Left ventricle myocardium superior (tissue), 1 donor: Measurements from ENCODE around the gene STUM. TPM values are rescaled to one million over a fixed set of nuclear protein-coding genes. Genes with fewer than 3 reads are reported as not detected.

Experiments used
- ATAC-seq: fragments of 200-7000 bp; cut with Tn5 transposase; one replicate; pipeline ENCODE4 v1.9.1; 2020; ENCODE audit warnings: mild to moderate bottlenecking, moderate library complexity
- DNase-seq: peaks from one replicate; pipeline ENCODE4 v3.0.0-alpha.2; 2020
- intact Hi-C: fragments of 100-400 bp; cut with micrococcal nuclease; formaldehyde crosslinking; loops from one replicate; pipeline ENCODE4 v1.11.0; 2022
- total RNA-seq: library from RNA; stranded (reverse); fragmentation: NEBNext Ultra II Directional; extraction: Animal tissue kit (Norgen Biotek cat#: 25700); gene quantifications from one replicate; pipeline ENCODE4 v1.2.1, GENCODE V29; 2021
- donor health status: DM: no; HTN: yes; CAD: no; lungs with severe emphysema.

STUM gene
- total RNA-seq, 1 donor from 2014 or later, result 1.3 TPM

DNA sequence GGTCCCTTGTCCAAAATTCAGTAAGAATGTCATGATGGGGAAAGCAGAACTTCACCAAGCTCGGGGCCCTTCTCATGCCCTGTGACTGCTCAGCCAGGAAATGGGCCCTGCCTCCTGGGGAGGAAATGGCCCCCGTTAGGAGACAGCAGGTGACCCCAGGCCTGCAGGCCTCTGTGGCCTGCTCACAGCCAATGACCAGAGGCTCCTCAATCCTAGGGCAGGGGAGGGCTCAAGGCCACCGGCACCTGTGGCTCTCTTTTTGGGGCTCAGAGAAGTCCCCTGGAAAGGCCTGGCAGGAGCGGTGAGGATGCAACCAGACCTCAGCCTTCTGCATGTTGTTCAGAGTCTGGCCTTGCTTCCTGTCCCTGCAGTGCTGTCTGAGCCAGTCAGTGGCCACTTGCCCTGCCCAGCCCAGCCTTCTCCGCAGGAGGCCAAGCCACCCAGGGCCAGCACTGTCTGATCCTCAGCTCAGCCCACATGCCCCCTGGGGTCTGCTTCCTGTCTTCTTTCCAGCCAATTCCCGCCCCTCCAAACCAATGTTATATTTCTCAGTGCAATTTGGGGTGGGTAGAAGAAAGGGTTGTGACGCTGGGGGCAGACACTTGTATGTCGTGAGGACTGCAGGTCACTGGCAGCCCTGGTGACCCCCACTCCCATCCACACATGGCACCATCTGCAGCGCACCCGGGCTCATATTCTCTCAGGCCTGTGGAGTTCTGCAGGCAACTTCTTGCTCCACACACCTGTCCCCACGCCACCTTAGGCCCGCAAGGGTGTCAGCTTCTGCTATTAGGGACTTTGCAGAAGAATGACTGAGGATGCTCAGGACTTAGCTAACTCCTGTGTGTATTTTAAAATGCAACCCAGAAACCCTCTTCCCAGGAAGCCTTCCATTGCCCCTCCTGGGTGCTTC lies 106.9 kb downstream of the STUM start:
- intact Hi-C loops, result no loop called here
- DNase-seq (no peak), ATAC-seq (no peak)

- no peak for DNase-seq
- intact Hi-C loops, result no loop called here
- no peak for ATAC-seq
Observed at GRCh38 chr1:226656201-226656600, 107.6 kb downstream of the STUM start.

DNA sequence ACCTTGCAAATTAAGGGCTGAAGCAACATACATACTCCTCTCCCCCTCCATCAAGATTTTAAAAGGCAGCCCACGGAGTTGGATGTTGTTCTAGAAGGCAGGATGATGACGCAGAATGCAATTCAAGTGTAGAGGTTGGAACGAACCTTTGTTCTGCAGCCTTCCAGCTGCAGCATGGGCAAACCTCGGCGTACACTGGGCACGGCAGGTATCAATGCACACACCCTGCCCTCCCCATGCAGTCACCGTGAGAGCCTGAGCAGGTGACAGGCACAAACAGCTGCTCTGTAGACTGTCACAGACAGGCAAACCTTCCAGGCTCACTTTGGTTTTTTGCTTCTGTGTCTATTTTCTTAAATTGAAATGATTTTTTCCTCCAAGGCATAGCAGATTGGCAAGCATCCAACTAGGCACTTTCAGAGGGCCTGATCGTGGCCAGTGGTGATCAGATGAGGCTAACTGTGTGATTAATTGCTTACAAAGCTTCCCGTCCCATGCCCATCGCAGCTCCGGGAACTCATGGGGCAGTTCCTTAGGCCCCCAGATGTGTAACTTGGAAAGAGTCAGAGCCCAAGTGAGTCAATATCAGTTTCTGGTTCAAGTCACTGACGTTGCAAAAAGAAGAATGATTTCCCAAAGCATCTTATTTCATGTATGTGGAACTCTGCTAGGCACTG lies 108.2 kb downstream of the STUM start:
- ATAC-seq (no peak), DNase-seq (no peak)
- intact Hi-C loops, result no loop called here

- intact Hi-C loops, result no loop called here
Observed at GRCh38 chr1:226657895-226658545, 109.5 kb downstream of the STUM start.

GRCh38 chr1:226658546-226659125 lies 110.1 kb downstream of the STUM start:
- ATAC-seq (no peak), DNase-seq (no peak)
- intact Hi-C loops, result no loop called here

More at GRCh38 chr1:226657895-226658545, 109.5 kb downstream of the STUM start:
- DNase-seq, result no peak
- no peak for ATAC-seq

Other genes starting within 250 kb of the STUM start
- 20.4 TPM for gene LIN9, start 239.6 kb upstream of the STUM start, total RNA-seq
- gene PARP1, start 140.7 kb upstream of the STUM start, total RNA-seq, result 140 TPM
- 19.5 TPM for gene ITPKB, start 190.5 kb downstream of the STUM start, total RNA-seq